ENCODE measurements around the gene LCK.
A peak's percentile ranks its signal among the peaks of the same experiment; 100 is the strongest.

DNA sequence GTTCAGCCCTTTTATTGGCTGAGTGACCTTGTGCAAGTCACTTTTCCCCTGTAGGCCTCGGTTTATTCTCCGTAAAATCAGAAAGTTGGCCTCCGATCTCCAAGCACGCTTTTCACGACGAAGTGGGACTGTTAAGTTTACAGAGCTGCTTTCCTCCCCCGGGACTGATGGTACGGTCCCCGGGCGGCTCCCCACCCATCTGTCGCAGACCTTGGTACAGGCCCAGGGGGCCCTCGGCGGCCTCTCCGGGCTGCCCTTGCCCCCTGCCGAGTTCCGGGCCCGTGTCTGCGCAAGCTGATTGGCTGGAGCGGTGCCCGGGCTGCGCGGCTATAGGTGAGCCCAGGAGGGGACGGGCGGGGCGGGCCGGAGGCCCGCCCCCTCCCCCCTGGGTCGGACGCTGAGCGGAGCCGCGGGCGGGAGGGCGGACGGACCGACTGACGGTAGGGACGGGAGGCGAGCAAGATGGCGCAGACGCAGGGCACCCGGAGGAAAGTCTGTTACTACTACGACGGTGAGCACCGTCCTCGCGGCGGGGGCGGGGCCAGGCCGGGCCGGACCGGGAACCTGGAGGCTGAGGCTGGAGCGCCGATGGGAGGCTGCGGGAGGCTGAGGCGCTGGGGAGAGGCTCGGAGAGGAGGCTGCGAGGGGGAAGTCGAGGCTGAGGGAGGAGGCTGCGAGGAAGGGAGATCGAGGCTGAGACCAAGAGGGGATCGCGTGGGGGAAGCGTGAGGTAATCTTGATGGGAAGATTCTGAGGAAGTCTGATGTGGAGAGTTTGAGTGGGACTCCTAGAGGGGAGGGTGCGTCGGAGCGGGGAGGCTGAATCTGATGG, 40.9 kb downstream of the LCK start, which contains the start of gene HDAC1:
- TF ChIP-seq POLR2A (IDR thresholded peaks at IDR 0.05), result peak in 1 of 2 donors; percentile 22
- TF ChIP-seq, protein P1, sequence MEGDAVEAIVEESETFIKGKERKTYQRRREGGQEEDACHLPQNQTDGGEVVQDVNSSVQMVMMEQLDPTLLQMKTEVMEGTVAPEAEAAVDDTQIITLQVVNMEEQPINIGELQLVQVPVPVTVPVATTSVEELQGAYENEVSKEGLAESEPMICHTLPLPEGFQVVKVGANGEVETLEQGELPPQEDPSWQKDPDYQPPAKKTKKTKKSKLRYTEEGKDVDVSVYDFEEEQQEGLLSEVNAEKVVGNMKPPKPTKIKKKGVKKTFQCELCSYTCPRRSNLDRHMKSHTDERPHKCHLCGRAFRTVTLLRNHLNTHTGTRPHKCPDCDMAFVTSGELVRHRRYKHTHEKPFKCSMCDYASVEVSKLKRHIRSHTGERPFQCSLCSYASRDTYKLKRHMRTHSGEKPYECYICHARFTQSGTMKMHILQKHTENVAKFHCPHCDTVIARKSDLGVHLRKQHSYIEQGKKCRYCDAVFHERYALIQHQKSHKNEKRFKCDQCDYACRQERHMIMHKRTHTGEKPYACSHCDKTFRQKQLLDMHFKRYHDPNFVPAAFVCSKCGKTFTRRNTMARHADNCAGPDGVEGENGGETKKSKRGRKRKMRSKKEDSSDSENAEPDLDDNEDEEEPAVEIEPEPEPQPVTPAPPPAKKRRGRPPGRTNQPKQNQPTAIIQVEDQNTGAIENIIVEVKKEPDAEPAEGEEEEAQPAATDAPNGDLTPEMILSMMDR (IDR thresholded peaks at IDR 0.05), result no peak
- peak in 2 of 3 donors; percentile 17 to 22 for TF ChIP-seq POLR2AphosphoS5 (IDR thresholded peaks at IDR 0.05)
